H1 (cell line): ENCODE results near the gene SLC7A6OS. TPM values are rescaled to one million over a fixed set of nuclear protein-coding genes. Genes with fewer than 3 reads are reported as not detected.

Experiments used
- BCL11A ChIP-seq, 2 experiments: IDR thresholded peaks; one replicate each; pipeline ENCODE4 v1.6.1; 2011; ENCODE audit warnings: low read depth in 2 of 2, low read length in 2 of 2, mild to moderate bottlenecking in 2 of 2
- NANOG ChIP-seq: IDR thresholded peaks from 2 replicates; pipeline ENCODE4 v1.6.1; 2011; ENCODE audit warnings: low read length, low read depth, mild to moderate bottlenecking, inconsistent platforms; ENCODE audit not compliant: insufficient read depth, poor library complexity, severe bottlenecking
- polyA plus RNA-seq, 7 experiments: library from polyadenylated mRNA; depleted of rRNA in 3 of 7; stranded (reverse) in 5 of 7; unstranded in 2 of 7; fragments of >200 nt in 5 of 7; fragments of 200-250 nt in 2 of 7; gene quantifications; 1 replicate in 5 of 7; 2 replicates in 1 of 7; 4 replicates in 1 of 7; pipeline versions ENCODE4 v1.2.1 to v1.2.3, GENCODE V29; 2011 to 2013; ENCODE audit warnings: missing spikeins in 2 of 7, mixed read lengths in 2 of 7
- total RNA-seq: library from RNA; stranded (reverse); fragmentation: NEBNext Ultra II Directional; extraction: Animal tissue kit (Norgen Biotek cat#: 25700); gene quantifications from 2 replicates; pipeline ENCODE4 v1.2.1, GENCODE V29; 2021
- TF ChIP-seq, protein P1 (sequence below): fragments of 300-600 bp; sonication (generic); IDR thresholded peaks from 2 replicates; pipeline ENCODE4 v1.7.1; 2012; ENCODE audit warnings: low read length, moderate library complexity, mild to moderate bottlenecking, inconsistent platforms; ENCODE audit not compliant: insufficient replicate concordance

SLC7A6OS gene
- total and polyA plus RNA-seq, 2 of the 8 experiments (the other 6 are each of a cell fraction or from before 2014, with no cell fraction given): 7.3 to 21.3 TPM

DNA sequence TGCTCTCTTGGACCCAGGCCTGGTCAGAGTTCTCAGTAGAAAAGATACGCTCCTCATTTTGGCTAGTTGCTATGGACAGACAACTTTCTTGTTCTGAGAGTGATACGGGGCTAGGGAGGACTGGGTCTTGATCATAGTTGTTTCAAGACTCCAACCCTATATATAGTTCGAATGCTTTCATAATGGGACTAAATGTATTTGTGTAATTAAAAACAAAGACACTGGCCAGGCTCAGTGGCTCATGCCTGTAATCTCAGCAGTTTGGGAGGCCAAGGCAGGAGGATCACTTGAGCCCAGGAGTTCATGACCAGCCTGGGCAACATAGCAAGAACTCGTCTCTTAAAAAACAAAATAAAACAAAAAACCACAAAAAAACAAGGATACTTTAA lies 28.7 kb downstream of the SLC7A6OS start (continued):
- TF ChIP-seq, protein P1, sequence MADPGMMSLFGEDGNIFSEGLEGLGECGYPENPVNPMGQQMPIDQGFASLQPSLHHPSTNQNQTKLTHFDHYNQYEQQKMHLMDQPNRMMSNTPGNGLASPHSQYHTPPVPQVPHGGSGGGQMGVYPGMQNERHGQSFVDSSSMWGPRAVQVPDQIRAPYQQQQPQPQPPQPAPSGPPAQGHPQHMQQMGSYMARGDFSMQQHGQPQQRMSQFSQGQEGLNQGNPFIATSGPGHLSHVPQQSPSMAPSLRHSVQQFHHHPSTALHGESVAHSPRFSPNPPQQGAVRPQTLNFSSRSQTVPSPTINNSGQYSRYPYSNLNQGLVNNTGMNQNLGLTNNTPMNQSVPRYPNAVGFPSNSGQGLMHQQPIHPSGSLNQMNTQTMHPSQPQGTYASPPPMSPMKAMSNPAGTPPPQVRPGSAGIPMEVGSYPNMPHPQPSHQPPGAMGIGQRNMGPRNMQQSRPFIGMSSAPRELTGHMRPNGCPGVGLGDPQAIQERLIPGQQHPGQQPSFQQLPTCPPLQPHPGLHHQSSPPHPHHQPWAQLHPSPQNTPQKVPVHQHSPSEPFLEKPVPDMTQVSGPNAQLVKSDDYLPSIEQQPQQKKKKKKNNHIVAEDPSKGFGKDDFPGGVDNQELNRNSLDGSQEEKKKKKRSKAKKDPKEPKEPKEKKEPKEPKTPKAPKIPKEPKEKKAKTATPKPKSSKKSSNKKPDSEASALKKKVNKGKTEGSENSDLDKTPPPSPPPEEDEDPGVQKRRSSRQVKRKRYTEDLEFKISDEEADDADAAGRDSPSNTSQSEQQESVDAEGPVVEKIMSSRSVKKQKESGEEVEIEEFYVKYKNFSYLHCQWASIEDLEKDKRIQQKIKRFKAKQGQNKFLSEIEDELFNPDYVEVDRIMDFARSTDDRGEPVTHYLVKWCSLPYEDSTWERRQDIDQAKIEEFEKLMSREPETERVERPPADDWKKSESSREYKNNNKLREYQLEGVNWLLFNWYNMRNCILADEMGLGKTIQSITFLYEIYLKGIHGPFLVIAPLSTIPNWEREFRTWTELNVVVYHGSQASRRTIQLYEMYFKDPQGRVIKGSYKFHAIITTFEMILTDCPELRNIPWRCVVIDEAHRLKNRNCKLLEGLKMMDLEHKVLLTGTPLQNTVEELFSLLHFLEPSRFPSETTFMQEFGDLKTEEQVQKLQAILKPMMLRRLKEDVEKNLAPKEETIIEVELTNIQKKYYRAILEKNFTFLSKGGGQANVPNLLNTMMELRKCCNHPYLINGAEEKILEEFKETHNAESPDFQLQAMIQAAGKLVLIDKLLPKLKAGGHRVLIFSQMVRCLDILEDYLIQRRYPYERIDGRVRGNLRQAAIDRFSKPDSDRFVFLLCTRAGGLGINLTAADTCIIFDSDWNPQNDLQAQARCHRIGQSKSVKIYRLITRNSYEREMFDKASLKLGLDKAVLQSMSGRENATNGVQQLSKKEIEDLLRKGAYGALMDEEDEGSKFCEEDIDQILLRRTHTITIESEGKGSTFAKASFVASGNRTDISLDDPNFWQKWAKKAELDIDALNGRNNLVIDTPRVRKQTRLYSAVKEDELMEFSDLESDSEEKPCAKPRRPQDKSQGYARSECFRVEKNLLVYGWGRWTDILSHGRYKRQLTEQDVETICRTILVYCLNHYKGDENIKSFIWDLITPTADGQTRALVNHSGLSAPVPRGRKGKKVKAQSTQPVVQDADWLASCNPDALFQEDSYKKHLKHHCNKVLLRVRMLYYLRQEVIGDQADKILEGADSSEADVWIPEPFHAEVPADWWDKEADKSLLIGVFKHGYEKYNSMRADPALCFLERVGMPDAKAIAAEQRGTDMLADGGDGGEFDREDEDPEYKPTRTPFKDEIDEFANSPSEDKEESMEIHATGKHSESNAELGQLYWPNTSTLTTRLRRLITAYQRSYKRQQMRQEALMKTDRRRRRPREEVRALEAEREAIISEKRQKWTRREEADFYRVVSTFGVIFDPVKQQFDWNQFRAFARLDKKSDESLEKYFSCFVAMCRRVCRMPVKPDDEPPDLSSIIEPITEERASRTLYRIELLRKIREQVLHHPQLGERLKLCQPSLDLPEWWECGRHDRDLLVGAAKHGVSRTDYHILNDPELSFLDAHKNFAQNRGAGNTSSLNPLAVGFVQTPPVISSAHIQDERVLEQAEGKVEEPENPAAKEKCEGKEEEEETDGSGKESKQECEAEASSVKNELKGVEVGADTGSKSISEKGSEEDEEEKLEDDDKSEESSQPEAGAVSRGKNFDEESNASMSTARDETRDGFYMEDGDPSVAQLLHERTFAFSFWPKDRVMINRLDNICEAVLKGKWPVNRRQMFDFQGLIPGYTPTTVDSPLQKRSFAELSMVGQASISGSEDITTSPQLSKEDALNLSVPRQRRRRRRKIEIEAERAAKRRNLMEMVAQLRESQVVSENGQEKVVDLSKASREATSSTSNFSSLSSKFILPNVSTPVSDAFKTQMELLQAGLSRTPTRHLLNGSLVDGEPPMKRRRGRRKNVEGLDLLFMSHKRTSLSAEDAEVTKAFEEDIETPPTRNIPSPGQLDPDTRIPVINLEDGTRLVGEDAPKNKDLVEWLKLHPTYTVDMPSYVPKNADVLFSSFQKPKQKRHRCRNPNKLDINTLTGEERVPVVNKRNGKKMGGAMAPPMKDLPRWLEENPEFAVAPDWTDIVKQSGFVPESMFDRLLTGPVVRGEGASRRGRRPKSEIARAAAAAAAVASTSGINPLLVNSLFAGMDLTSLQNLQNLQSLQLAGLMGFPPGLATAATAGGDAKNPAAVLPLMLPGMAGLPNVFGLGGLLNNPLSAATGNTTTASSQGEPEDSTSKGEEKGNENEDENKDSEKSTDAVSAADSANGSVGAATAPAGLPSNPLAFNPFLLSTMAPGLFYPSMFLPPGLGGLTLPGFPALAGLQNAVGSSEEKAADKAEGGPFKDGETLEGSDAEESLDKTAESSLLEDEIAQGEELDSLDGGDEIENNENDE: no peak
- no peak for TF ChIP-seq NANOG
- no peak for TF ChIP-seq BCL11A (IDR thresholded peaks at IDR 0.05; ENCODE audit: low read depth in 2 of 2, low read length in 2 of 2)
